Activated T-helper 1 cell treated with anti-CD3 and anti-CD28 coated beads, Interleukin-12 subunit alpha, Interleukin-12 subunit beta, Interleukin-2, Interleukin-4 antibody, amounts not matched to agents 30 ng/mL and 10 ng/mL and 1 ng/mL, durations not matched to agents 14 hours and 24 hours and 36 hours (primary cell): ENCODE results near the gene NET1. TPM values are rescaled to one million over a fixed set of nuclear protein-coding genes. Genes with fewer than 3 reads are reported as not detected.

Experiments
- DNase-seq: peaks from one replicate; pipeline ENCODE4 v3.0.0; 2021; ENCODE audit warnings: low spot score
- H3K27ac Mint-ChIP-seq: one replicate; pipeline ENCODE4 v1.8.0; 2021; ENCODE audit warnings: mild to moderate bottlenecking, mixed read lengths
- H3K27me3 Mint-ChIP-seq: one replicate; pipeline ENCODE4 v1.8.0; 2022; ENCODE audit warnings: mild to moderate bottlenecking, moderate library complexity, mixed read lengths; ENCODE audit not compliant: insufficient read depth
- H3K36me3 Mint-ChIP-seq: one replicate; pipeline ENCODE4 v1.8.0; 2021; ENCODE audit warnings: low read depth, mixed read lengths
- H3K4me1 Mint-ChIP-seq: one replicate; pipeline ENCODE4 v1.8.0; 2021; ENCODE audit warnings: low read depth, mixed read lengths
- H3K4me3 Mint-ChIP-seq: one replicate; pipeline ENCODE4 v1.8.0; 2021; ENCODE audit warnings: mild to moderate bottlenecking, moderate library complexity, mixed read lengths
- H3K9me3 Mint-ChIP-seq: one replicate; pipeline ENCODE4 v1.8.0; 2021; ENCODE audit warnings: mixed read lengths
- intact Hi-C: fragments of 100-400 bp; cut with micrococcal nuclease; formaldehyde crosslinking; loops from one replicate; pipeline ENCODE4 v1.15.1; 2024
- total RNA-seq: library from RNA; stranded (reverse); gene quantifications from 2 replicates; pipeline ENCODE4 v1.2.3, GENCODE V29; 2022

The NET1 gene
- total RNA-seq, 1 donor from 2014 or later, result 40.3 TPM

- peaks cover 14% of the 10 kb centered on the region for H3K36me3 Mint-ChIP-seq
- H3K27ac Mint-ChIP-seq, result no peak overlapping the region
- H3K4me3 Mint-ChIP-seq, result no peak overlapping the region
- H3K4me1 Mint-ChIP-seq, result peaks cover 19% of the 10 kb centered on the region
- intact Hi-C loops, result loop anchor here (2.0 kb wide), 2 partner anchors 23 to 153 kb away; partner anchors contain the start of gene NET1
- no peaks in the 10 kb centered on the region for H3K27me3 Mint-ChIP-seq
- H3K9me3 Mint-ChIP-seq, result peaks cover 5% of the 10 kb centered on the region
- no peak for DNase-seq
Observed at GRCh38 chr10:5435328-5435727, 23.0 kb downstream of the NET1 start.

GRCh38 chr10:5440206-5440605, 27.8 kb downstream of the NET1 start:
- Mint-ChIP-seq H3K4me3 (no peak overlapping the region), H3K27me3 (no peaks in the 10 kb centered on the region), H3K27ac (no peak overlapping the region), H3K36me3 (peaks cover 9% of the 10 kb centered on the region), H3K9me3 (no peaks in the 10 kb centered on the region), H3K4me1 (peaks cover 39% of the 10 kb centered on the region)
- no peak for DNase-seq
- intact Hi-C loops, result loop anchor here (10.0 kb wide), 3 partner anchors 375 to 615 kb away; partner anchors contain the start of genes GDI2 and IL15RA

GRCh38 chr10:5441106-5441505, 28.7 kb downstream of the NET1 start:
- intact Hi-C loops, result loop anchor here (10.0 kb wide), 3 partner anchors 374 to 614 kb away; partner anchors contain the start of genes GDI2 and IL15RA
- H3K27me3 Mint-ChIP-seq, result no peaks in the 10 kb centered on the region
- no peak overlapping the region for H3K27ac Mint-ChIP-seq
- H3K4me3 Mint-ChIP-seq, result no peak overlapping the region
- no peak for DNase-seq
- H3K4me1 Mint-ChIP-seq, result peaks cover 41% of the 10 kb centered on the region
- H3K9me3 Mint-ChIP-seq, result no peaks in the 10 kb centered on the region
- H3K36me3 Mint-ChIP-seq, result peaks cover 9% of the 10 kb centered on the region

- peaks cover 9% of the 10 kb centered on the region for H3K36me3 Mint-ChIP-seq
- H3K9me3 Mint-ChIP-seq, result no peaks in the 10 kb centered on the region
- peak; percentile 27 for DNase-seq
- no peaks in the 10 kb centered on the region for H3K27me3 Mint-ChIP-seq
- H3K4me1 Mint-ChIP-seq, result peaks cover 53% of the 10 kb centered on the region
- H3K4me3 Mint-ChIP-seq, result peak overlapping the region; percentile 16
- intact Hi-C loops, result loop anchor here (1.0 to 10.0 kb wide), 6 partner anchors 110 to 612 kb away; partner anchors contain the start of genes GDI2 and IL15RA
- no peak overlapping the region for H3K27ac Mint-ChIP-seq
Observed at GRCh38 chr10:5442065-5442989, 30.0 kb downstream of the NET1 start.

- Mint-ChIP-seq H3K27me3 (no peaks in the 10 kb centered on the region), H3K36me3 (peaks cover 9% of the 10 kb centered on the region), H3K4me3 (peak overlapping the region; percentile 16), H3K9me3 (no peaks in the 10 kb centered on the region), H3K4me1 (peaks cover 59% of the 10 kb centered on the region), H3K27ac (peak overlapping the region; percentile 8)
- no peak for DNase-seq
- intact Hi-C loops, result loop anchor here (1.0 to 10.0 kb wide), 6 partner anchors 109 to 612 kb away; partner anchors contain the start of genes GDI2 and IL15RA
Observed at GRCh38 chr10:5442990-5443370, 30.6 kb downstream of the NET1 start.

GRCh38 chr10:5443429-5443828, 31.1 kb downstream of the NET1 start:
- Mint-ChIP-seq H3K4me3 (peak overlapping the region; percentile 15), H3K27me3 (no peaks in the 10 kb centered on the region)

GRCh38 chr10:5445006-5445405, 32.6 kb downstream of the NET1 start:
- intact Hi-C loops, result loop anchor here (5.0 to 10.0 kb wide), 5 partner anchors 33 to 610 kb away; partner anchors contain the start of genes ANKRD16, GDI2, IL15RA and NET1
- DNase-seq, result no peak
- H3K27ac Mint-ChIP-seq, result no peak overlapping the region
- H3K36me3 Mint-ChIP-seq, result peaks cover 9% of the 10 kb centered on the region
- no peaks in the 10 kb centered on the region for H3K27me3 Mint-ChIP-seq
- H3K4me1 Mint-ChIP-seq, result peaks cover 62% of the 10 kb centered on the region
- no peak overlapping the region for H3K4me3 Mint-ChIP-seq
- H3K9me3 Mint-ChIP-seq, result no peaks in the 10 kb centered on the region

More at GRCh38 chr10:5443429-5443828, 31.1 kb downstream of the NET1 start:
- Mint-ChIP-seq H3K27ac (no peak overlapping the region), H3K36me3 (peaks cover 9% of the 10 kb centered on the region), H3K9me3 (no peaks in the 10 kb centered on the region), H3K4me1 (peaks cover 62% of the 10 kb centered on the region)
- no peak for DNase-seq
- intact Hi-C loops, result loop anchor here (10.0 kb wide), 3 partner anchors 371 to 611 kb away; partner anchors contain the start of genes GDI2 and IL15RA

GRCh38 chr10:5446390-5446926, 34.1 kb downstream of the NET1 start:
- H3K4me3 Mint-ChIP-seq, result peak overlapping the region; percentile 89
- H3K36me3 Mint-ChIP-seq, result peaks cover 10% of the 10 kb centered on the region
- no peaks in the 10 kb centered on the region for H3K27me3 Mint-ChIP-seq
- peaks cover 62% of the 10 kb centered on the region for H3K4me1 Mint-ChIP-seq
- intact Hi-C loops, result loop anchor here (2.0 to 10.0 kb wide), 8 partner anchors 34 to 608 kb away; partner anchors contain the start of genes ANKRD16, GDI2, IL15RA and NET1
- peak overlapping the region; percentile 79 for H3K27ac Mint-ChIP-seq
- peak; percentile 75 for DNase-seq
- no peaks in the 10 kb centered on the region for H3K9me3 Mint-ChIP-seq

- H3K9me3 Mint-ChIP-seq, result no peaks in the 10 kb centered on the region
- no peaks in the 10 kb centered on the region for H3K27me3 Mint-ChIP-seq
- intact Hi-C loops, result loop anchor here (1.0 to 10.0 kb wide), 9 partner anchors 35 to 608 kb away; partner anchors contain the start of genes ANKRD16, GDI2, IL15RA and NET1
- peak overlapping the region; percentile 89 for H3K4me3 Mint-ChIP-seq
- peaks cover 65% of the 10 kb centered on the region for H3K4me1 Mint-ChIP-seq
- no peak for DNase-seq
- peaks cover 13% of the 10 kb centered on the region for H3K36me3 Mint-ChIP-seq
- peak overlapping the region; percentile 56 for H3K27ac Mint-ChIP-seq
Observed at GRCh38 chr10:5447056-5447455, 34.7 kb downstream of the NET1 start.

GRCh38 chr10:5447611-5448071, 35.3 kb downstream of the NET1 start:
- peaks cover 59% of the 10 kb centered on the region for H3K4me1 Mint-ChIP-seq
- intact Hi-C loops, result loop anchor here (1.0 to 10.0 kb wide), 9 partner anchors 35 to 607 kb away; partner anchors contain the start of genes ANKRD16, GDI2, IL15RA and NET1
- H3K4me3 Mint-ChIP-seq, result peak overlapping the region; percentile 89
- peak; percentile 47 for DNase-seq
- H3K36me3 Mint-ChIP-seq, result peaks cover 15% of the 10 kb centered on the region
- H3K27ac Mint-ChIP-seq, result peak overlapping the region; percentile 45
- no peaks in the 10 kb centered on the region for H3K27me3 Mint-ChIP-seq
- H3K9me3 Mint-ChIP-seq, result no peaks in the 10 kb centered on the region

GRCh38 chr10:5448333-5449001, 36.1 kb downstream of the NET1 start:
- H3K9me3 Mint-ChIP-seq, result no peaks in the 10 kb centered on the region
- H3K36me3 Mint-ChIP-seq, result peaks cover 19% of the 10 kb centered on the region
- no peak overlapping the region for H3K27ac Mint-ChIP-seq
- no peak for DNase-seq
- H3K27me3 Mint-ChIP-seq, result no peaks in the 10 kb centered on the region
- intact Hi-C loops, result loop anchor here (5.0 to 10.0 kb wide), 5 partner anchors 36 to 606 kb away; partner anchors contain the start of genes ANKRD16, GDI2, IL15RA and NET1
- peaks cover 51% of the 10 kb centered on the region for H3K4me1 Mint-ChIP-seq
- no peak overlapping the region for H3K4me3 Mint-ChIP-seq

- H3K4me1 Mint-ChIP-seq, result peaks cover 43% of the 10 kb centered on the region
- no peaks in the 10 kb centered on the region for H3K9me3 Mint-ChIP-seq
- H3K36me3 Mint-ChIP-seq, result peaks cover 23% of the 10 kb centered on the region
- no peak for DNase-seq
- H3K27me3 Mint-ChIP-seq, result no peaks in the 10 kb centered on the region
- intact Hi-C loops, result loop anchor here (5.0 to 10.0 kb wide), 5 partner anchors 37 to 606 kb away; partner anchors contain the start of genes ANKRD16, GDI2, IL15RA and NET1
- no peak overlapping the region for H3K27ac Mint-ChIP-seq
- no peak overlapping the region for H3K4me3 Mint-ChIP-seq
Observed at GRCh38 chr10:5449227-5449626, 36.9 kb downstream of the NET1 start.
